Measurements from ENCODE around the gene SMARCC1. TPM values are rescaled to one million over a fixed set of nuclear protein-coding genes. Genes with fewer than 3 reads are reported as not detected.

Gene SMARCC1
- total RNA-seq, 2 donors from 2014 or later = 49.9 to 58.7 TPM

DNA sequence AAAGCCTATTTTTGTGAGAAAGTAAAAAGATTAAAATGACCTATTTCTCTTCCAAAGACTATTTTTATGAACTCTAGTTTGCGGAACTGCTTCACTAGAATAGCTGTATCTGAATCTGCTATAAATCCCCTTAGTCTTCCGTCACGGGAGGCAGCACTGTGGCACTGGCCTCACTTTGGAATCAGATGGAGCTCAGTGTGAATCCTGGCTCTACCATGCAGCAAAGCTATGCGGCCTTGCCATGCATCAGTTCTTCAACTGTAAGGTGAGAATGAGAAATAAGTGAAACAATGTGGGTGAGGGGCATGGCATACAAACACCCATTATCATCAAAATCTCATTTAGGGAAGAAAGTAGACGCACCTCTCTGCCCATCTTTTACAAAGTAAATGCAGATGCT, 175.5 kb downstream of the SMARCC1 start:
- WGBS = 93% methylated on average over 5 of the region's 5 CpGs
- no peak for TF ChIP-seq POLR2AphosphoS5 (IDR thresholded peaks at IDR 0.05)
- no peaks in the 10 kb centered on the region for H3K36me3 ChIP-seq
- H3K4me3 ChIP-seq = no peak overlapping the region
- intact Hi-C loops (cut with DNase I) = no loop called here
- H3K27me3 ChIP-seq (replicated peaks; ENCODE audit: insufficient read depth) = no peaks in the 10 kb centered on the region
- no peaks in the 10 kb centered on the region for H3K9me3 ChIP-seq
- no peaks in the 10 kb centered on the region for H3K4me1 ChIP-seq (replicated peaks)
- DNase-seq (ENCODE audit: low spot score) = no peak
- H3K27ac ChIP-seq = no peak overlapping the region

- H3K4me1 ChIP-seq (replicated peaks) = no peaks in the 10 kb centered on the region
- no peaks in the 10 kb centered on the region for H3K9me3 ChIP-seq
- no peak overlapping the region for H3K27ac ChIP-seq
- 24% methylated on average over 2 of the region's 2 CpGs for WGBS
- no peak overlapping the region for H3K4me3 ChIP-seq
- intact Hi-C loops (cut with DNase I) = no loop called here
- no peaks in the 10 kb centered on the region for H3K27me3 ChIP-seq (replicated peaks; ENCODE audit: insufficient read depth)
- H3K36me3 ChIP-seq = no peaks in the 10 kb centered on the region
- DNase-seq (ENCODE audit: low spot score) = no peak
- TF ChIP-seq POLR2AphosphoS5 (IDR thresholded peaks at IDR 0.05) (no peak), POLR2A (IDR thresholded peaks at IDR 0.05) (no peak)
- TF ChIP-seq, protein P1, sequence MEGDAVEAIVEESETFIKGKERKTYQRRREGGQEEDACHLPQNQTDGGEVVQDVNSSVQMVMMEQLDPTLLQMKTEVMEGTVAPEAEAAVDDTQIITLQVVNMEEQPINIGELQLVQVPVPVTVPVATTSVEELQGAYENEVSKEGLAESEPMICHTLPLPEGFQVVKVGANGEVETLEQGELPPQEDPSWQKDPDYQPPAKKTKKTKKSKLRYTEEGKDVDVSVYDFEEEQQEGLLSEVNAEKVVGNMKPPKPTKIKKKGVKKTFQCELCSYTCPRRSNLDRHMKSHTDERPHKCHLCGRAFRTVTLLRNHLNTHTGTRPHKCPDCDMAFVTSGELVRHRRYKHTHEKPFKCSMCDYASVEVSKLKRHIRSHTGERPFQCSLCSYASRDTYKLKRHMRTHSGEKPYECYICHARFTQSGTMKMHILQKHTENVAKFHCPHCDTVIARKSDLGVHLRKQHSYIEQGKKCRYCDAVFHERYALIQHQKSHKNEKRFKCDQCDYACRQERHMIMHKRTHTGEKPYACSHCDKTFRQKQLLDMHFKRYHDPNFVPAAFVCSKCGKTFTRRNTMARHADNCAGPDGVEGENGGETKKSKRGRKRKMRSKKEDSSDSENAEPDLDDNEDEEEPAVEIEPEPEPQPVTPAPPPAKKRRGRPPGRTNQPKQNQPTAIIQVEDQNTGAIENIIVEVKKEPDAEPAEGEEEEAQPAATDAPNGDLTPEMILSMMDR (IDR thresholded peaks at IDR 0.05) = no peak
Measured at GRCh38 chr3:47605652-47606051, 176.0 kb downstream of the SMARCC1 start.

GRCh38 chr3:47604145-47604544, 177.5 kb downstream of the SMARCC1 start:
- no peaks in the 10 kb centered on the region for H3K9me3 ChIP-seq
- no peaks in the 10 kb centered on the region for H3K27me3 ChIP-seq (replicated peaks; ENCODE audit: insufficient read depth)
- no peak overlapping the region for H3K4me3 ChIP-seq
- no peak for TF ChIP-seq POLR2AphosphoS5 (IDR thresholded peaks at IDR 0.05)
- no peak for DNase-seq (ENCODE audit: low spot score)
- no peak overlapping the region for H3K27ac ChIP-seq
- no peaks in the 10 kb centered on the region for H3K4me1 ChIP-seq (replicated peaks)
- WGBS = 76% methylated on average over 2 of the region's 2 CpGs
- no peaks in the 10 kb centered on the region for H3K36me3 ChIP-seq
- intact Hi-C loops (cut with DNase I) = no loop called here

GRCh38 chr3:47603332-47603731, 178.4 kb downstream of the SMARCC1 start:
- Histone ChIP-seq H3K36me3 (no peaks in the 10 kb centered on the region), H3K9me3 (no peaks in the 10 kb centered on the region), H3K4me3 (no peak overlapping the region), H3K27me3 (replicated peaks; ENCODE audit: insufficient read depth) (no peaks in the 10 kb centered on the region), H3K4me1 (replicated peaks) (no peaks in the 10 kb centered on the region), H3K27ac (no peak overlapping the region)
- intact Hi-C loops (cut with DNase I) = no loop called here
- TF ChIP-seq POLR2AphosphoS5 (IDR thresholded peaks at IDR 0.05) (no peak), POLR2A (IDR thresholded peaks at IDR 0.05) (no peak)
- TF ChIP-seq, protein P1 (IDR thresholded peaks at IDR 0.05) = no peak
- no peak for DNase-seq (ENCODE audit: low spot score)

DNA sequence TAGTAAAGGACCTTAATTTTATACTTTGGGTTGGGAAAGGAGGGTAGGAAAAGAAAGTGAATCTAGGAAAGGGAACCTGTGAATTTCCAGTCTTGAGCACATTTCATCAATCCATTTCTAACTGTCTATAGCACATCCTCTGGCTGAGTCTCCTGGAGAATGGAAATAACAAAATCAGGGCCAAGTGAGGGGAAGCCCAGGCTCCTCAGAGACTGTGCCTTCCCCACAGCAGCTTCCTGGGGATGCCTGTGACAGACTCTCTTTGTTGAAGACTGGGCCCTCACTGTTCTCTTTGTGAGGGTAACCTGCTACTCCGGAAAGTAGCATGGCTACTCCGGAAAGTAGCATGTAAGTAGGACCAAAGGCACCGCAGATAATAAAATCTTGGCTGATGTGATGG, 180.4 kb downstream of the SMARCC1 start:
- TF ChIP-seq POLR2A (IDR thresholded peaks at IDR 0.05) = no peak
- no peak for TF ChIP-seq POLR2AphosphoS5 (IDR thresholded peaks at IDR 0.05)
- TF ChIP-seq, protein P1 (IDR thresholded peaks at IDR 0.05) = no peak
- no peak for DNase-seq (ENCODE audit: low spot score)
- no peak overlapping the region for H3K4me3 ChIP-seq
- H3K4me1 ChIP-seq (replicated peaks) = no peaks in the 10 kb centered on the region
- 92% methylated on average over 3 of the region's 3 CpGs for WGBS
- no peak overlapping the region for H3K27ac ChIP-seq
- H3K36me3 ChIP-seq = no peaks in the 10 kb centered on the region
- intact Hi-C loops (cut with DNase I) = no loop called here
- H3K27me3 ChIP-seq (replicated peaks; ENCODE audit: insufficient read depth) = no peaks in the 10 kb centered on the region
- no peaks in the 10 kb centered on the region for H3K9me3 ChIP-seq

DNA sequence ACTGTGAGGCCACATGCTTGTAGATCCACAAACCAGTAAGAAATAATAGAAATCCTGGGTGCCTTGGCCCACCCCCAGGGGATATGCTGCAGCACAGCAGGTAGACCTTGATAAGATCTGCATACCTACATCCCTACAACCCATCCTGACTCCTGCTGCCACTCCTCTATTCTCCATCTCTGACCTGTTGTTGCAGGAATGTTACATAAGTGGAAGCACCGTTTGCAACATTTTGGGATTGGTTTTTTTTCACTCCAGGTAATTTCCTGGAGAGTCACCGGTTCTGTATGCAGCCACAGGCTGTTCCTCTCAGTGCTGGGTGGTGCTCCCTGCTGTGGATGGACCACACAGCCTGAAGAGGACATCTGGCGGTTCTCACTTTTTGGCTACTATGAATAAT, 186.9 kb downstream of the SMARCC1 start:
- Histone ChIP-seq H3K4me1 (replicated peaks) (no peaks in the 10 kb centered on the region), H3K27ac (no peak overlapping the region), H3K9me3 (no peaks in the 10 kb centered on the region), H3K4me3 (no peak overlapping the region), H3K27me3 (replicated peaks; ENCODE audit: insufficient read depth) (no peaks in the 10 kb centered on the region), H3K36me3 (no peaks in the 10 kb centered on the region)
- TF ChIP-seq POLR2AphosphoS5 (IDR thresholded peaks at IDR 0.05) (no peak), POLR2A (IDR thresholded peaks at IDR 0.05) (no peak)
- TF ChIP-seq, protein P1 (IDR thresholded peaks at IDR 0.05) = no peak
- DNase-seq (ENCODE audit: low spot score) = no peak
- intact Hi-C loops (cut with DNase I) = no loop called here
- 62% methylated on average over 3 of the region's 3 CpGs for WGBS
